ENCODE data around the gene SRPK1. TPM values are rescaled to one million over a fixed set of nuclear protein-coding genes. Genes with fewer than 3 reads are reported as not detected.

Gene SRPK1
- total and polyA plus RNA-seq, 2 of the 13 experiments (the other 11 are each of a cell fraction or from before 2014, with no cell fraction given): 56.4 to 142 TPM

DNA sequence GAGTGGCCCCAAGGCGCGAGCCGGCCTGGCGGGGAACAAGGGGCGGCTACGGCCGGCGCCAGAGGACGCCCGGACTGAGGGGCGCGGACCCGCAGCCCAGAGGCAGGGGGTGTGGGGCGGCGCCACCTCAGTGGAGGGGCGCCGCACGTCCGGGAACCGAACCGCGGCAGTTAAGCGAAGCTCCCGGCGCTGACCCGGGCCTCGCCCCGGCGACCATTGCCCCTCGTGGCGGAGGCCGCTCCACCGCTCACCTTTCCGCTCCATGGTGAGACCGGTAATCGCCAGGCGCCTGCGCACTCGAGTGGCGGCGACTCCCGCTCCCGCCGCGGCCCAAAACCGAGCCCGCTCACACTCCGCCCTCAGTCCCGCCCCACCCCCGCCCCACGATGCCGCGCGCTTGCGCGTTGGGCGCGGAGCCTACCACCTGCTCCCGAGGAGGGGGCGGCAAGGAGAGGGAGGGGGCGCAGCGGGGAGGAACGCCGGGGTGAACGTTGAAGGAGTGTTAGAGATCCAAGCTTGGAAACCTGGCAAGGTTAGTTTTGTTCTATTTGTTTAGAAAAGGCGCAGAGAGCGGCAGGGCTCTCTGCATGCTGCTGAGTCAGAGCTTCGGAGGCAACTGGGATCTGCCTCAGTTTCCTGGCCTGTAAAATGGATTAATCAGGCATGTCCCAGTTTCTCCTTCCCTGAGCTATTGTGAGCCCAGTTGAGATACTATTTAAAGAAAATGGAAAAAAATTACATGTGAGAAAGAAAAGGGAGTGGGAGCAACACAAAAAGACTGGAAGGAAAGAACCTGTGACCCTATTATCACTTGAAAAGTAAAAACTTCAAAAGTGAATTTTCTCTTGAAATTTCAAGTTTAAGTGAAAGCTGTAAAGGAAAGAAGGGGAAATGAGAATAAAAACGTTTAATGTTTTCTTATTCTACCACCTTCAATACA, at the start of gene SRPK1 (continued):
- TF ChIP-seq, protein P1, sequence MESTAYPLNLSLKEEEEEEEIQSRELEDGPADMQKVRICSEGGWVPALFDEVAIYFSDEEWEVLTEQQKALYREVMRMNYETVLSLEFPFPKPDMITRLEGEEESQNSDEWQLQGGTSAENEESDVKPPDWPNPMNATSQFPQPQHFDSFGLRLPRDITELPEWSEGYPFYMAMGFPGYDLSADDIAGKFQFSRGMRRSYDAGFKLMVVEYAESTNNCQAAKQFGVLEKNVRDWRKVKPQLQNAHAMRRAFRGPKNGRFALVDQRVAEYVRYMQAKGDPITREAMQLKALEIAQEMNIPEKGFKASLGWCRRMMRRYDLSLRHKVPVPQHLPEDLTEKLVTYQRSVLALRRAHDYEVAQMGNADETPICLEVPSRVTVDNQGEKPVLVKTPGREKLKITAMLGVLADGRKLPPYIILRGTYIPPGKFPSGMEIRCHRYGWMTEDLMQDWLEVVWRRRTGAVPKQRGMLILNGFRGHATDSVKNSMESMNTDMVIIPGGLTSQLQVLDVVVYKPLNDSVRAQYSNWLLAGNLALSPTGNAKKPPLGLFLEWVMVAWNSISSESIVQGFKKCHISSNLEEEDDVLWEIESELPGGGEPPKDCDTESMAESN (CRISPR knock-in tag; conservative IDR thresholded peaks at IDR 0.05): 0 out of 2 replicates have a peak, but pooled peaks have one; percentile 49
- TF ChIP-seq HNRNPL (IDR thresholded peaks at IDR 0.05; ENCODE audit: low read depth, low read length) (no peak), CCAR2 (optimal IDR thresholded peaks at IDR 0.05; ENCODE audit: low read depth, low read length) (no peak), ZBTB20 (CRISPR knock-in tag; IDR thresholded peaks at IDR 0.05; ENCODE audit: borderline replicate concordance, low read depth) (peak; percentile 26; the same call in 1 of the 2 replicates), ZKSCAN5 (CRISPR knock-in tag; IDR thresholded peaks at IDR 0.05) (no peak), SRSF1 (optimal IDR thresholded peaks at IDR 0.05; ENCODE audit: low read depth, low read length) (peak; percentile 43), ARID2 (CRISPR knock-in tag; IDR thresholded peaks at IDR 0.05; ENCODE audit: borderline replicate concordance) (peak; percentile 96), GATAD1 (CRISPR knock-in tag; IDR thresholded peaks at IDR 0.05) (peak; percentile 75), ZNF768 (CRISPR knock-in tag; IDR thresholded peaks at IDR 0.05) (peak; percentile 73; the same call in 1 of the 2 replicates), TOPORS (CRISPR knock-in tag; IDR thresholded peaks at IDR 0.05) (0 out of 2 replicates have a peak, but pooled peaks have one; percentile 63), ZNF563 (CRISPR knock-in tag; IDR thresholded peaks at IDR 0.05) (peak; percentile 95; the same call in 1 of the 2 replicates), JUNB (CRISPR knock-in tag; IDR thresholded peaks at IDR 0.05; ENCODE audit: borderline replicate concordance) (0 out of 2 replicates have a peak, but pooled peaks have one; percentile 42), CBX2 (IDR thresholded peaks at IDR 0.05; ENCODE audit: low read depth, low read length) (no peak), CBX2 (CRISPR knock-in tag; IDR thresholded peaks at IDR 0.05; ENCODE audit: low read depth) (no peak), ARHGAP35 (CRISPR knock-in tag; IDR thresholded peaks at IDR 0.05; ENCODE audit: borderline replicate concordance) (peak; percentile 95), CENPT (CRISPR knock-in tag; IDR thresholded peaks at IDR 0.05; ENCODE audit: low read depth) (0 out of 2 replicates have a peak, but pooled peaks have one; percentile 57), RFXANK (CRISPR knock-in tag; IDR thresholded peaks at IDR 0.05) (0 out of 2 replicates have a peak, but pooled peaks have one; percentile 54), NFE2L2 (IDR thresholded peaks at IDR 0.05; ENCODE audit: low read length) (peak; percentile 46; the same call in 1 of the 2 replicates), NCOA2 (CRISPR knock-in tag; IDR thresholded peaks at IDR 0.05) (peak; percentile 46; the same call in 1 of the 2 replicates)
- TF ChIP-seq, protein P2, sequence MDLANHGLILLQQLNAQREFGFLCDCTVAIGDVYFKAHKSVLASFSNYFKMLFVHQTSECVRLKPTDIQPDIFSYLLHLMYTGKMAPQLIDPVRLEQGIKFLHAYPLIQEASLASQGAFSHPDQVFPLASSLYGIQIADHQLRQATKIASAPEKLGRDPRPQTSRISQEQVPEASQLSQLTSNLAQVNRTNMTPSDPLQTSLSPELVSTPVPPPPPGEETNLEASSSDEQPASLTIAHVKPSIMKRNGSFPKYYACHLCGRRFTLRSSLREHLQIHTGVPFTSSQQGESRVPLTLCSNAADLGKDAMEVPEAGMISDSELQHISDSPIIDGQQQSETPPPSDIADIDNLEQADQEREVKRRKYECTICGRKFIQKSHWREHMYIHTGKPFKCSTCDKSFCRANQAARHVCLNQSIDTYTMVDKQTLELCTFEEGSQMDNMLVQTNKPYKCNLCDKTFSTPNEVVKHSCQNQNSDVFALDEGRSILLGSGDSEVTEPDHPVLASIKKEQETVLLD (CRISPR knock-in tag; IDR thresholded peaks at IDR 0.05; ENCODE audit: low read depth): peak; percentile 87
- TF ChIP-seq, protein P3, sequence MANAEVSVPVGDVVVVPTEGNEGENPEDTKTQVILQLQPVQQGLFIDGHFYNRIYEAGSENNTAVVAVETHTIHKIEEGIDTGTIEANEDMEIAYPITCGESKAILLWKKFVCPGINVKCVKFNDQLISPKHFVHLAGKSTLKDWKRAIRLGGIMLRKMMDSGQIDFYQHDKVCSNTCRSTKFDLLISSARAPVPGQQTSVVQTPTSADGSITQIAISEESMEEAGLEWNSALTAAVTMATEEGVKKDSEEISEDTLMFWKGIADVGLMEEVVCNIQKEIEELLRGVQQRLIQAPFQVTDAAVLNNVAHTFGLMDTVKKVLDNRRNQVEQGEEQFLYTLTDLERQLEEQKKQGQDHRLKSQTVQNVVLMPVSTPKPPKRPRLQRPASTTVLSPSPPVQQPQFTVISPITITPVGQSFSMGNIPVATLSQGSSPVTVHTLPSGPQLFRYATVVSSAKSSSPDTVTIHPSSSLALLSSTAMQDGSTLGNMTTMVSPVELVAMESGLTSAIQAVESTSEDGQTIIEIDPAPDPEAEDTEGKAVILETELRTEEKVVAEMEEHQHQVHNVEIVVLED (CRISPR knock-in tag; IDR thresholded peaks at IDR 0.05; ENCODE audit: borderline replicate concordance): no peak; the same call in none of the 2 replicates
- TF ChIP-seq, protein P4, sequence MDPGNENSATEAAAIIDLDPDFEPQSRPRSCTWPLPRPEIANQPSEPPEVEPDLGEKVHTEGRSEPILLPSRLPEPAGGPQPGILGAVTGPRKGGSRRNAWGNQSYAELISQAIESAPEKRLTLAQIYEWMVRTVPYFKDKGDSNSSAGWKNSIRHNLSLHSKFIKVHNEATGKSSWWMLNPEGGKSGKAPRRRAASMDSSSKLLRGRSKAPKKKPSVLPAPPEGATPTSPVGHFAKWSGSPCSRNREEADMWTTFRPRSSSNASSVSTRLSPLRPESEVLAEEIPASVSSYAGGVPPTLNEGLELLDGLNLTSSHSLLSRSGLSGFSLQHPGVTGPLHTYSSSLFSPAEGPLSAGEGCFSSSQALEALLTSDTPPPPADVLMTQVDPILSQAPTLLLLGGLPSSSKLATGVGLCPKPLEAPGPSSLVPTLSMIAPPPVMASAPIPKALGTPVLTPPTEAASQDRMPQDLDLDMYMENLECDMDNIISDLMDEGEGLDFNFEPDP (CRISPR knock-in tag; conservative IDR thresholded peaks at IDR 0.05): 0 out of 2 replicates have a peak, but pooled peaks have one; percentile 55

Data from HepG2 (cell line).